Breast epithelium (tissue), 3 donors: Measurements from ENCODE around the gene TNNI3K.

ENCODE experiments used
- POLR2A ChIP-seq: fragments of 450-650 bp; IDR thresholded peaks from one replicate; pipeline ENCODE4 v1.6.1; 2016; ENCODE audit warnings: antibody characterized with exemption, mild to moderate bottlenecking, moderate library complexity
- TF ChIP-seq, protein P1 (sequence below), 3 donors: fragments of 450-650 bp; IDR thresholded peaks; one replicate each; pipeline ENCODE4 v1.5.1; 2016 to 2017; ENCODE audit warnings: antibody characterized with exemption in 3 of 3, mild to moderate bottlenecking in 3 of 3, moderate library complexity in 3 of 3

DNA sequence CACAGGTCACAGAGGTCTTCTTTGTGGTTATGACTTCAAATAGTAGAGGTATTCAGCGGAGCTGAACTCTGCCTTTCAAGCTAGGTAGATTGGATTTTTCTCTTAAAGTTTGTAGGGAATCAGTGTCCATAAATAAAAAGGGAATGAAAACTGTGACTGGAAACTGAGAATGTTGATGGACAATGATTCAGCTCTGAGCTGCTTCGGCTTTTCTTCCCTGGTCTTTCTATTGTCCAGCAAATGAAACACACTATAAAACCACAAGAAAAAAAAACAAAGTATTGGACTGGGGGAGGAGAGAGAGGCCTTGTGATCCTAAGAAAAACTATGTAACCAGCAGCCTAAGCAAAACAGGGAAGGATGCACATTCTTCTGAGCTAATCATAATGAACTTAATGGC, 11.1 kb downstream of the TNNI3K start:
- TF ChIP-seq, protein P1, sequence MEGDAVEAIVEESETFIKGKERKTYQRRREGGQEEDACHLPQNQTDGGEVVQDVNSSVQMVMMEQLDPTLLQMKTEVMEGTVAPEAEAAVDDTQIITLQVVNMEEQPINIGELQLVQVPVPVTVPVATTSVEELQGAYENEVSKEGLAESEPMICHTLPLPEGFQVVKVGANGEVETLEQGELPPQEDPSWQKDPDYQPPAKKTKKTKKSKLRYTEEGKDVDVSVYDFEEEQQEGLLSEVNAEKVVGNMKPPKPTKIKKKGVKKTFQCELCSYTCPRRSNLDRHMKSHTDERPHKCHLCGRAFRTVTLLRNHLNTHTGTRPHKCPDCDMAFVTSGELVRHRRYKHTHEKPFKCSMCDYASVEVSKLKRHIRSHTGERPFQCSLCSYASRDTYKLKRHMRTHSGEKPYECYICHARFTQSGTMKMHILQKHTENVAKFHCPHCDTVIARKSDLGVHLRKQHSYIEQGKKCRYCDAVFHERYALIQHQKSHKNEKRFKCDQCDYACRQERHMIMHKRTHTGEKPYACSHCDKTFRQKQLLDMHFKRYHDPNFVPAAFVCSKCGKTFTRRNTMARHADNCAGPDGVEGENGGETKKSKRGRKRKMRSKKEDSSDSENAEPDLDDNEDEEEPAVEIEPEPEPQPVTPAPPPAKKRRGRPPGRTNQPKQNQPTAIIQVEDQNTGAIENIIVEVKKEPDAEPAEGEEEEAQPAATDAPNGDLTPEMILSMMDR (IDR thresholded peaks at IDR 0.05) = no peak
- no peak for TF ChIP-seq POLR2A
